ENCODE measurements around the gene TMPRSS6.

- TF ChIP-seq CTCF (IDR thresholded peaks at IDR 0.05; ENCODE audit: low read depth, low read length) = no peak
- TF ChIP-seq EZH2phosphoT487 (IDR thresholded peaks at IDR 0.05; ENCODE audit: low read depth) = no peak
Observed at GRCh38 chr22:37052386-37053309, 56.9 kb downstream of the TMPRSS6 start.
